ENCODE measurements around the gene KLHL14. TPM values are rescaled to one million over a fixed set of nuclear protein-coding genes. Genes with fewer than 3 reads are reported as not detected.

The KLHL14 gene
- total RNA-seq, 4 donors from 2014 or later = 0.28 to 14.0 (median 1.1) TPM

DNA sequence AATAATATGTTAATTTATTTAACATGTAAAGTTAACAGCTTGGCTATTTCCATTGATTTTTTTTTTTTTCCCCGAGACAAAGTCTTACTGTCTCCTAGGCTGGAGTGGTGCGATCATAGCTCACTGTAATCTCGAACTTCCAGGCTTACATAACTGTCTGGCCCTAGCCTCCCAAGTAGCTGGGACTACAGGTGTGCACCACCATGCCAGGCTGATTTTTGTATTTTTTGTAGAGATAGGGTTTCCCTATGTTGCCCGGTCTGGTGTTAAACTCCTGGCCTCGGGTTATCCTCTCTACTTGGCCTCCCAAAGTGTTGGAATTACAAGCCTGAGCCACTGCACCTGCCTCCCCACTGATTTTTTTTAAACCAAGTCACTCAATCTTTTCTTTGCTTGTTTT lies 32.5 kb upstream of the KLHL14 start:
- Histone ChIP-seq H3K4me3 (no peak overlapping the region), H3K4me1 (no peaks in the 10 kb centered on the region), H3K9me3 (no peaks in the 10 kb centered on the region), H3K27ac (no peak overlapping the region), H3K27me3 (no peaks in the 10 kb centered on the region), H3K36me3 (no peaks in the 10 kb centered on the region)
- DNase-seq = no peak
- no peak for TF ChIP-seq CTCF (IDR thresholded peaks at IDR 0.05)
- no peak for TF ChIP-seq POLR2A (IDR thresholded peaks at IDR 0.05)

DNA sequence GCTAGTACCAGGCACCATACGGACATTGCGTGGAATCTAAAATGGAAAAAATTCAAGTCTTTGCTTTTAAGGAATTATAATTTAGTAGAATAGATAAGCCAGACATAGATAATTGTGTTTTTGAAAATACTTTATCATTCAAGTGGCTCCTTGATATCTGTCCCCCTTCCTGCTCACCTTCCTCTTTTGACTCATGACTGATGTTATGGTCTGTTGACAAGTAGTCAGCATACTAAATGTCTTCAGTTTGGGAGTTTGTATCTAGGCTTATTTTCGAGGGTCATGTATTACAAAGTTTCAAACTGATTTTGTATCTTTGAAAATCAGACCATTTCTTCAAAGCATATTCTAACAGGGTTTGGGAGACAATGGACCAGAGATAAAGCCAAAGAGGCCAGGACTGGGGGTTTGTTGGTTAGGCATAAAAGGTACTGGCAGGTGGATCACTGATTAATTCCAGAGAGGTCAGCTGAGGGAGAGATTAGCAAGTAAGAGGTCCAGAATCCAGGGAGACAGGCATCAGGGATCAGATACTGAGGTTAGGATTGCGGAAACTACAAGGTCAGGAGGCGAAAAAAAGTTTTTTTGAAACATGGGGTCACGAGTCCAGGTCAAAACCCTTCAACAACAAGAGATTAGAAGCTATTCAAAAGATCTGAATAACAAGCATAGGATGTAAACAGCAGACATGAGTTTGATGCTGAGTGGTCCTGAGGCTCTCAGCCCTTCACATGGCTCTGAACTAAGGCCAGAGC lies 31.5 kb upstream of the KLHL14 start:
- no peaks in the 10 kb centered on the region for H3K36me3 ChIP-seq
- peak overlapping the region in 2 of 4 donors; percentile 32 to 60 for H3K27ac ChIP-seq
- H3K9me3 ChIP-seq = no peaks in the 10 kb centered on the region
- no peaks in the 10 kb centered on the region for H3K27me3 ChIP-seq
- DNase-seq = no peak
- no peak overlapping the region for H3K4me3 ChIP-seq
- no peaks in the 10 kb centered on the region for H3K4me1 ChIP-seq
- TF ChIP-seq CTCF (IDR thresholded peaks at IDR 0.05) (no peak), POLR2A (IDR thresholded peaks at IDR 0.05) (no peak)

DNA sequence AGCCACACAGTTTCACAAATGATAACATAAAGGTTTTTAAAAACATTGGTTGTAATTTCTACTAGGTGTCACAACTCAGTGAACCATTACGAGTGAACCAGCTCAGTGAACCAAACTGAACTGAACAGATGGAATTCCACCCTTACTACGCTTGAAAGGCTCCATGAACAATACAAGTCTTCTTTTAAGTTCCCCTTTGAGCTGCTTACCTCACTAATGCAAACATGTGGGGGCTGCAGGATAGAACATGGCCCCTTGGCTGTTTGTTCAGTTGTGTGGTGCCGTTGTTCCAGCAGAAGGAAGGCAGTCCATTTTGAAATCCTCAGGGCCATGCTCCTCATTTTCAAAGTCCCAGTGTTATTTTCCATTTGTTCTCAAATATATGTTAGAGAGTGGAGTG lies 30.7 kb upstream of the KLHL14 start:
- no peaks in the 10 kb centered on the region for H3K9me3 ChIP-seq
- peak overlapping the region in 2 of 4 donors; percentile 32 to 60 for H3K27ac ChIP-seq
- H3K4me1 ChIP-seq = no peaks in the 10 kb centered on the region
- H3K27me3 ChIP-seq = no peaks in the 10 kb centered on the region
- peak in 2 of 3 donors; percentile 48 to 49 for DNase-seq
- no peaks in the 10 kb centered on the region for H3K36me3 ChIP-seq
- no peak for TF ChIP-seq CTCF (IDR thresholded peaks at IDR 0.05)
- no peak for TF ChIP-seq POLR2A (IDR thresholded peaks at IDR 0.05)
- no peak overlapping the region for H3K4me3 ChIP-seq

GRCh38 chr18:32802591-32803451 lies 30.0 kb upstream of the KLHL14 start:
- Histone ChIP-seq H3K4me1 (no peaks in the 10 kb centered on the region), H3K9me3 (no peaks in the 10 kb centered on the region), H3K27me3 (no peaks in the 10 kb centered on the region), H3K36me3 (no peaks in the 10 kb centered on the region), H3K27ac (peak overlapping the region in 2 of 4 donors; percentile 20 to 63), H3K4me3 (no peak overlapping the region)
- DNase-seq = no peak
- TF ChIP-seq CTCF (IDR thresholded peaks at IDR 0.05) (no peak), POLR2A (IDR thresholded peaks at IDR 0.05) (no peak)

- no peak overlapping the region for H3K27ac ChIP-seq
- no peak for DNase-seq
- H3K4me3 ChIP-seq = no peak overlapping the region
- H3K9me3 ChIP-seq = no peaks in the 10 kb centered on the region
- TF ChIP-seq POLR2A (IDR thresholded peaks at IDR 0.05) (no peak), CTCF (IDR thresholded peaks at IDR 0.05) (no peak)
- H3K36me3 ChIP-seq = no peaks in the 10 kb centered on the region
- no peaks in the 10 kb centered on the region for H3K4me1 ChIP-seq
- no peaks in the 10 kb centered on the region for H3K27me3 ChIP-seq
These were observed 28.4 kb upstream of the KLHL14 start for GRCh38 chr18:32801228-32801627.

All from Peyer's patch (tissue), 4 donors.